K562 (cell line): Measurements from ENCODE around the gene ANHX. TPM values are rescaled to one million over a fixed set of nuclear protein-coding genes. Genes with fewer than 3 reads are reported as not detected.

Experiments used
- CHD1 ChIP-seq: fragments of 200-600 bp; sonication (generic); IDR thresholded peaks from one replicate; pipeline ENCODE4 v1.6.1; 2012; ENCODE audit warnings: mild to moderate bottlenecking, moderate library complexity, low read length, inconsistent platforms
- CHD4 ChIP-seq: fragments of 200-600 bp; sonication (generic); IDR thresholded peaks from 3 replicates; pipeline ENCODE4 v1.6.1; 2012; ENCODE audit warnings: low read depth, mild to moderate bottlenecking, mixed read lengths, low read length, inconsistent platforms; ENCODE audit not compliant: insufficient read depth, insufficient replicate concordance, poor library complexity, severe bottlenecking
- CXXC5 ChIP-seq: fragments of 250-450 bp; sonication (Bioruptor Pico); IDR thresholded peaks from 2 replicates; pipeline ENCODE4 v1.8.0; 2022; ENCODE audit warnings: inconsistent platforms, mild to moderate bottlenecking, moderate library complexity
- DIDO1 ChIP-seq: fragments of 450-650 bp; IDR thresholded peaks from 2 replicates; pipeline ENCODE4 v1.6.1; 2016; ENCODE audit warnings: low read depth, missing biosample characterization, missing genetic modification characterization
- DMBX1 ChIP-seq: fragments of 250-450 bp; sonication (Bioruptor Pico); IDR thresholded peaks from 2 replicates; pipeline ENCODE4 v1.8.0; 2022; ENCODE audit warnings: inconsistent platforms, mild to moderate bottlenecking, moderate library complexity, borderline replicate concordance
- IRF2 ChIP-seq: sonication (generic); formaldehyde crosslinking; IDR thresholded peaks from 2 replicates; pipeline ENCODE4 v1.8.1; 2022; ENCODE audit warnings: mild to moderate bottlenecking, missing genetic modification reagents
- NCOA2 ChIP-seq, 2 experiments: fragments of 450-650 bp; IDR thresholded peaks; 2 replicates each; pipeline ENCODE4 v1.6.1; 2018; ENCODE audit warnings: mild to moderate bottlenecking in 2 of 2, moderate library complexity in 1 of 2; ENCODE audit not compliant: partially characterized antibody in 2 of 2
- NFE2L1 ChIP-seq: fragments of 450-650 bp; IDR thresholded peaks from 2 replicates; pipeline ENCODE4 v1.6.1; 2016; ENCODE audit warnings: missing genetic modification characterization, low read depth, mild to moderate bottlenecking, missing compliant biosample characterization, moderate library complexity, borderline replicate concordance
- NR2C1 ChIP-seq, 2 experiments: fragments of 450-650 bp; IDR thresholded peaks; 2 replicates each; pipeline ENCODE4 v1.6.1; 2017; ENCODE audit warnings: mild to moderate bottlenecking in 2 of 2, antibody characterized with exemption in 1 of 2, inconsistent platforms in 1 of 2, missing compliant biosample characterization in 1 of 2, missing genetic modification characterization in 1 of 2
- RFX7 ChIP-seq: fragments of 250-450 bp; sonication (Bioruptor Pico); IDR thresholded peaks from 2 replicates; pipeline ENCODE4 v1.5.1; 2021; ENCODE audit warnings: mild to moderate bottlenecking
- SETDB1 ChIP-seq: IDR thresholded peaks from one replicate; pipeline ENCODE4 v1.6.1; 2012; ENCODE audit warnings: low read length, control low read depth, inconsistent platforms
- SIX5 ChIP-seq, 2 experiments: IDR thresholded peaks; 2 replicates each; pipeline ENCODE4 v1.6.1; 2011; ENCODE audit warnings: low read length in 2 of 2, borderline replicate concordance in 1 of 2, low read depth in 1 of 2, mild to moderate bottlenecking in 1 of 2, moderate library complexity in 1 of 2; ENCODE audit not compliant: insufficient read depth in 1 of 2
- SMAD3 ChIP-seq: fragments of 450-650 bp; formaldehyde crosslinking; conservative IDR thresholded peaks from 2 replicates; pipeline ENCODE4 v1.4.0; 2020; ENCODE audit warnings: mild to moderate bottlenecking
- TAF9B ChIP-seq: fragments of 450-650 bp; IDR thresholded peaks from 2 replicates; pipeline ENCODE4 v1.6.1; 2018; ENCODE audit warnings: mild to moderate bottlenecking; ENCODE audit not compliant: partially characterized antibody
- TBL1XR1 ChIP-seq, 2 experiments: IDR thresholded peaks; 2 replicates each; pipeline ENCODE4 v1.6.1; 2012; ENCODE audit warnings: improper control_type of control experiment in 2 of 2, low read length in 2 of 2, mild to moderate bottlenecking in 1 of 2
- TGIF2 ChIP-seq: sonication (generic); formaldehyde crosslinking; IDR thresholded peaks from 2 replicates; pipeline ENCODE4 v1.8.1; 2022; ENCODE audit warnings: mild to moderate bottlenecking, missing genetic modification reagents, moderate library complexity
- ZC3H4 ChIP-seq: sonication (generic); formaldehyde crosslinking; IDR thresholded peaks from 2 replicates; pipeline ENCODE4 v1.9.0; 2021; ENCODE audit warnings: missing genetic modification reagents, borderline replicate concordance
- ZNF175 ChIP-seq: fragments of 200-800 bp; sonication (Bioruptor generic); IDR thresholded peaks from 2 replicates; pipeline ENCODE4 v1.6.1; 2016; ENCODE audit warnings: low read depth, mild to moderate bottlenecking, missing genetic modification characterization, missing compliant biosample characterization
- ZNF324 ChIP-seq: fragments of 250-450 bp; sonication (Bioruptor Pico); IDR thresholded peaks from 2 replicates; pipeline ENCODE4 v1.4.0; 2020; ENCODE audit warnings: mild to moderate bottlenecking
- ZNF780A ChIP-seq: fragments of 250-450 bp; sonication (Bioruptor Pico); IDR thresholded peaks from 2 replicates; pipeline ENCODE4 v1.5.0; 2021; ENCODE audit warnings: mild to moderate bottlenecking
- polyA plus RNA-seq, 8 experiments: library from polyadenylated mRNA; depleted of rRNA in 4 of 8; stranded (reverse) in 5 of 8; unstranded in 3 of 8; fragments of >200 nt; fragmentation: Nextera tagmentation in 2 of 8; fragmentation: Illumina TruSeq in 1 of 8; extraction: Ambion mirVana in 2 of 8; extraction: Trizol in 1 of 8; gene quantifications; 2 replicates each; pipeline versions ENCODE4 v1.2.1 to v1.2.3, GENCODE V29; 2011 to 2014; ENCODE audit warnings: inconsistent platforms in 1 of 8, missing spikeins in 1 of 8
- total RNA-seq, 7 experiments: library from RNA; depleted of rRNA in 6 of 7; stranded (reverse); fragments of >200 nt in 6 of 7; fragmentation: Illumina TruSeq in 2 of 7; extraction: Trizol in 2 of 7; gene quantifications; 2 replicates each; pipeline versions ENCODE4 v1.2.1 to v1.2.3, GENCODE V29; 2011 to 2021; ENCODE audit warnings: low replicate concordance in 1 of 7
- TF ChIP-seq, protein P1 (sequence below): fragments of 450-650 bp; IDR thresholded peaks from 2 replicates; pipeline ENCODE4 v1.6.1; 2017; ENCODE audit warnings: antibody characterized with exemption, mild to moderate bottlenecking
- TF ChIP-seq, protein P2 (sequence below): fragments of 450-650 bp; formaldehyde crosslinking; conservative IDR thresholded peaks from 2 replicates; pipeline ENCODE4 v1.4.0; 2022; ENCODE audit warnings: mild to moderate bottlenecking, missing genetic modification characterization

The ANHX gene
- total and polyA plus RNA-seq, 9 of the 15 experiments (the other 6 are each of a cell fraction or from before 2014, with no cell fraction given): not detected

DNA sequence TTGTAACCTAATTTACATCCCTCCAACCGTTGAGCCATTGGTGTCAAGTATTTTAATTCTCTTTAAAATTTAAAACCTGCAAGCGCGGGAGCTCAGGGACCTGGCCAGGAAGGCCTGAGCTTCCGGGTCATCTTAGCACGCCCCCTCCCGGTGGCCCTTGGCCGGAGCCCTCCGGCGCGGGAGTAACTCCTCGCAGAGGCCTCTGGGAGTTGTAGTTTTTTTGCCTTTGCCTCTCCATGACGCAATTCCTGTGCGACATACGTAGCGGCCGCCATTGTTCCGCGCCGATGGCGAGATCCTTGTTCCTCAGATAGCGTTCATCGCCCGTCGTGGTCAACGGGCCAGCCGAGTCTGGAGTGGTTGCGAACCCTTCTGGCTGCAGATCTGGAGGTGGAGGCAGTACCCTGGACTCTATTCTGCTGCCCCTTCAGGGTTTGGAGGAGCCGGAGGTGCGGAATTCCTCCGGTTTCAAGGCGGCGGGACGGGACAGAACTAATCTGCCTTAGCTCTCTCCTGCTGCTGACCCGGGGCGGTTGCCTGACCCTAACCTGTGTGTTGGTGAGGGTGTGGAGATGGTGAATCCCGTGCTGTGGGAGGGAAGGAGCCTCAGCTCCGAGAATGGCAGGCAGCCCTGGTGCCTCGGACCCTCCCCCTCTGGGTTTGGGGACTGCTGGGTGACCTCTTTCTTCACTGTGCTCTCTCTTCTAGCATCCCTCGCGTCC lies 54.3 kb downstream of the ANHX start, which contains the start of gene ZNF268 (continued):
- TF ChIP-seq CXXC5 (peak; percentile 92), NFE2L1 (no peak), ZNF175 (peak; percentile 49; the same call in 1 of the 2 replicates), SMAD3 (CRISPR knock-in tag) (no peak), ZNF324 (CRISPR knock-in tag) (no peak), NR2C1 (IDR thresholded peaks at IDR 0.05) (peak; percentile 98), NR2C1 (tag; IDR thresholded peaks at IDR 0.05) (peak; percentile 100), TGIF2 (CRISPR knock-in tag) (no peak), NCOA2 (IDR thresholded peaks at IDR 0.05; ENCODE audit: partially characterized antibody in 2 of 2) (no peak), TBL1XR1 (IDR thresholded peaks at IDR 0.05; ENCODE audit: low read length in 2 of 2) (peak; percentile 88 to 96; a peak in 3 of 4 replicates), DIDO1 (tag) (peak; percentile 98), RFX7 (no peak), SIX5 (IDR thresholded peaks at IDR 0.05; ENCODE audit: borderline replicate concordance in 1 of 2, insufficient read depth in 1 of 2, low read depth in 1 of 2, low read length in 2 of 2) (peak; percentile 93 to 94), TAF9B (no peak), CHD4 (no peak), CHD1 (no peak), IRF2 (CRISPR knock-in tag) (no peak), DMBX1 (CRISPR knock-in tag) (peak; percentile 48; the same call in 1 of the 2 replicates), ZC3H4 (CRISPR knock-in tag) (no peak), ZNF780A (CRISPR knock-in tag) (no peak), SETDB1 (no peak)
- TF ChIP-seq, protein P1, sequence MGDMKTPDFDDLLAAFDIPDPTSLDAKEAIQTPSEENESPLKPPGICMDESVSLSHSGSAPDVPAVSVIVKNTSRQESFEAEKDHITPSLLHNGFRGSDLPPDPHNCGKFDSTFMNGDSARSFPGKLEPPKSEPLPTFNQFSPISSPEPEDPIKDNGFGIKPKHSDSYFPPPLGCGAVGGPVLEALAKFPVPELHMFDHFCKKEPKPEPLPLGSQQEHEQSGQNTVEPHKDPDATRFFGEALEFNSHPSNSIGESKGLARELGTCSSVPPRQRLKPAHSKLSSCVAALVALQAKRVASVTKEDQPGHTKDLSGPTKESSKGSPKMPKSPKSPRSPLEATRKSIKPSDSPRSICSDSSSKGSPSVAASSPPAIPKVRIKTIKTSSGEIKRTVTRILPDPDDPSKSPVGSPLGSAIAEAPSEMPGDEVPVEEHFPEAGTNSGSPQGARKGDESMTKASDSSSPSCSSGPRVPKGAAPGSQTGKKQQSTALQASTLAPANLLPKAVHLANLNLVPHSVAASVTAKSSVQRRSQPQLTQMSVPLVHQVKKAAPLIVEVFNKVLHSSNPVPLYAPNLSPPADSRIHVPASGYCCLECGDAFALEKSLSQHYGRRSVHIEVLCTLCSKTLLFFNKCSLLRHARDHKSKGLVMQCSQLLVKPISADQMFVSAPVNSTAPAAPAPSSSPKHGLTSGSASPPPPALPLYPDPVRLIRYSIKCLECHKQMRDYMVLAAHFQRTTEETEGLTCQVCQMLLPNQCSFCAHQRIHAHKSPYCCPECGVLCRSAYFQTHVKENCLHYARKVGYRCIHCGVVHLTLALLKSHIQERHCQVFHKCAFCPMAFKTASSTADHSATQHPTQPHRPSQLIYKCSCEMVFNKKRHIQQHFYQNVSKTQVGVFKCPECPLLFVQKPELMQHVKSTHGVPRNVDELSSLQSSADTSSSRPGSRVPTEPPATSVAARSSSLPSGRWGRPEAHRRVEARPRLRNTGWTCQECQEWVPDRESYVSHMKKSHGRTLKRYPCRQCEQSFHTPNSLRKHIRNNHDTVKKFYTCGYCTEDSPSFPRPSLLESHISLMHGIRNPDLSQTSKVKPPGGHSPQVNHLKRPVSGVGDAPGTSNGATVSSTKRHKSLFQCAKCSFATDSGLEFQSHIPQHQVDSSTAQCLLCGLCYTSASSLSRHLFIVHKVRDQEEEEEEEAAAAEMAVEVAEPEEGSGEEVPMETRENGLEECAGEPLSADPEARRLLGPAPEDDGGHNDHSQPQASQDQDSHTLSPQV: peak; percentile 39; the same call in 1 of the 2 replicates
- TF ChIP-seq, protein P2, sequence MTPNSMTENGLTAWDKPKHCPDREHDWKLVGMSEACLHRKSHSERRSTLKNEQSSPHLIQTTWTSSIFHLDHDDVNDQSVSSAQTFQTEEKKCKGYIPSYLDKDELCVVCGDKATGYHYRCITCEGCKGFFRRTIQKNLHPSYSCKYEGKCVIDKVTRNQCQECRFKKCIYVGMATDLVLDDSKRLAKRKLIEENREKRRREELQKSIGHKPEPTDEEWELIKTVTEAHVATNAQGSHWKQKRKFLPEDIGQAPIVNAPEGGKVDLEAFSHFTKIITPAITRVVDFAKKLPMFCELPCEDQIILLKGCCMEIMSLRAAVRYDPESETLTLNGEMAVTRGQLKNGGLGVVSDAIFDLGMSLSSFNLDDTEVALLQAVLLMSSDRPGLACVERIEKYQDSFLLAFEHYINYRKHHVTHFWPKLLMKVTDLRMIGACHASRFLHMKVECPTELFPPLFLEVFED (CRISPR knock-in tag): no peak
